ENCODE data around the gene CACNG1.
"Not testable (repeated sequence)": the region's sequence is repeated elsewhere in the genome, so short reads cannot be mapped to it uniquely, and the experiment has no call there.

Gene CACNG1

DNA sequence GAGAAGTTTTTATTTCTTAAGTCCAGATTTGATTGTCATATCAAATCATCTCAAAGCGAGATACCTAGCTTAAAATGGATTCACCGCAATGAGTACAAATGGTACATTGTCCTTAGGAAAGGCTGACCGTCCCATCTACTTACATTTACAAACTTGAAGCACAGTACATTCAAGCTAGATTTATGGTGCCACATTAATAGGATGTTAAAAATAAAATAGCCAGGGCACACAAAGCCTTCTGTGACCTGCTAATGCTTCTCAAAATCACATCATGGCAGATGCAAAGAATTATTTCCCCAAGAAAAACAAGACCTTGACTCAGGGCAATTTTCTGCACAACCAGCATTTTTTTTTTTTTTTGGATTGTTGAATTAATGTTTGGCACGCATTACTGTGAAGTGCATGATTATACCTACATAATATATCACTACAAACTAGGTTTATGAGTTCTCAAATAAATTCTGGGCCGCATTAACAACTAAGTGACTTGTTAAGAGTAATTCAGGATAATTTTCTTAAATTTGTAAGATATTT, 25.3 kb downstream of the CACNG1 start:
- H3K27me3 Mint-ChIP-seq, result no peaks in the 10 kb centered on the region
- no peaks in the 10 kb centered on the region for H3K4me1 Mint-ChIP-seq (ENCODE audit: low read depth)
- peaks cover 19% of the 10 kb centered on the region for H3K36me3 Mint-ChIP-seq (ENCODE audit: low read depth)
- no peaks in the 10 kb centered on the region for H3K9me3 Mint-ChIP-seq
- no peak overlapping the region for H3K27ac Mint-ChIP-seq
- no peak overlapping the region for H3K4me3 Mint-ChIP-seq

GRCh38 chr17:67071595-67071994, 27.2 kb downstream of the CACNG1 start:
- Mint-ChIP-seq H3K27ac (no peak overlapping the region), H3K27me3 (no peaks in the 10 kb centered on the region), H3K36me3 (ENCODE audit: low read depth) (peaks cover 25% of the 10 kb centered on the region), H3K4me1 (ENCODE audit: low read depth) (no peaks in the 10 kb centered on the region), H3K9me3 (no peaks in the 10 kb centered on the region), H3K4me3 (no peak overlapping the region)

GRCh38 chr17:67072885-67073284, 28.5 kb downstream of the CACNG1 start:
- H3K4me1 Mint-ChIP-seq (ENCODE audit: low read depth), result no peaks in the 10 kb centered on the region
- no peak overlapping the region for H3K4me3 Mint-ChIP-seq
- no peaks in the 10 kb centered on the region for H3K9me3 Mint-ChIP-seq
- H3K27ac Mint-ChIP-seq, result no peak overlapping the region
- H3K27me3 Mint-ChIP-seq, result no peaks in the 10 kb centered on the region
- H3K36me3 Mint-ChIP-seq (ENCODE audit: low read depth), result peaks cover 31% of the 10 kb centered on the region

GRCh38 chr17:67074781-67075180, 30.4 kb downstream of the CACNG1 start:
- Mint-ChIP-seq H3K4me1 (ENCODE audit: low read depth) (no peaks in the 10 kb centered on the region), H3K27me3 (no peaks in the 10 kb centered on the region), H3K4me3 (no peak overlapping the region), H3K9me3 (no peaks in the 10 kb centered on the region), H3K27ac (no peak overlapping the region), H3K36me3 (ENCODE audit: low read depth) (peaks cover 38% of the 10 kb centered on the region)

DNA sequence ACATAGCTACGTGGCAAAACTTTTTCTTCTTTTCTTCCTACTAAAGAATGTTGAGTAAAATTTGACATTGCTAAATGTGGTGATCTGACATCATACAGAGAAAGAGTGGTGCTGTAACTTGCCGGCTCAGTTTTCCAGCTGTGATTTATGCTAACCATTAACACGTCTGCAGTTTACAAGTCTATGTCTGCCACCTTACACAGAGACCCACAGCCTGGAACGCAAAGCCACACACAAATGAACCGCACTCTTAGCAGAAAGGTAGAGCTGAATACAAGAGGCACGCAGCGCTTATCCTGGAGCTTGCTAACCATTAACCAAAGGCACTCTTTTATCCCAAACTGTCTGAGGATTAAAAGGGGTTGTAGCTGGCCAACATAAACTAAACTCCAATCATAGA, 31.9 kb downstream of the CACNG1 start:
- H3K36me3 Mint-ChIP-seq (ENCODE audit: low read depth), result peaks cover 38% of the 10 kb centered on the region

DNA sequence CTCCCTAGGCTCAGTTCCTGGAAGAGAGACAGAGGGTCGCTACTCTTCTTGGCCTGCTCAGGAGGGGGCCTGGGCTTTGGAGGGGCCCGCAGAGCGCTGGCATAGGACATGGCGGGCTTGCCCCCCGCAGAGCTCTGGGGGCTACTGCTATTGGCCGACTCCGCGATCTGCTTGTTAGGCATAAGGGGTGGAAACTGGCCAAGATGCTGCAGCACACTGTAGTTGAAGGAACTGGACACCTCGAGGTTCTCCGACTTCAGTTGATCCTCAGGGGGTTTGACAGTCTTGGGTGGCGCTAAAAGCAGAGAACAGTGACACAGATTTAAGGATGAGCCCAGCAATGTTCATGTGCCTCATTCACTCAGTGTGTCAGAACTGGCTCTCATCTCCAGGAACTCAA, 33.9 kb downstream of the CACNG1 start:
- H3K36me3 Mint-ChIP-seq (ENCODE audit: low read depth), result peaks cover 36% of the 10 kb centered on the region
- H3K27ac Mint-ChIP-seq, result no peak overlapping the region
- no peaks in the 10 kb centered on the region for H3K9me3 Mint-ChIP-seq

More for the DNA sequence above, 31.9 kb downstream of the CACNG1 start:
- Mint-ChIP-seq H3K4me3 (no peak overlapping the region), H3K9me3 (no peaks in the 10 kb centered on the region), H3K27ac (no peak overlapping the region), H3K4me1 (ENCODE audit: low read depth) (peaks cover 5% of the 10 kb centered on the region), H3K27me3 (no peaks in the 10 kb centered on the region)

DNA sequence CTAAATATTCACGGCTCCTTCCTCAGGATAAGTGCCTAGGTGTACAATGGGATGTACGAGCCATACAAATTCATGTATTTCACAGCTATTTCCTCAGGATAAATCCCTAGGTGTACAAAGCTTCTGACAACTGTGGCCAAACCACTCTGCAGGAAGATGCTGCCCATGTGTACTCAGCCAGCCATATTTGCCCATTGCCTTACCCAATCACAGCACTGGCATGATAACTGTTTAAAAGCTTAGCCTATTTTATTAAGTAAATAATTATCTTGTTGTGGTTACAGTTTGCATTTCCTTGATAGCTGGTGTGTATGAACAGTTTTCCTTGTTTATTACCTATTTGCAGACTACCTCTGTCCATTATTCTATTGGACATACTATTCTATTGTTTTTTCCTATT, 35.1 kb downstream of the CACNG1 start:
- no peaks in the 10 kb centered on the region for H3K9me3 Mint-ChIP-seq
- H3K4me3 Mint-ChIP-seq, result no peak overlapping the region
- H3K27me3 Mint-ChIP-seq, result no peaks in the 10 kb centered on the region
- H3K27ac Mint-ChIP-seq, result no peak overlapping the region
- H3K4me1 Mint-ChIP-seq (ENCODE audit: low read depth), result peaks cover 25% of the 10 kb centered on the region
- peaks cover 31% of the 10 kb centered on the region for H3K36me3 Mint-ChIP-seq (ENCODE audit: low read depth)

More for the DNA sequence above, 33.9 kb downstream of the CACNG1 start:
- Mint-ChIP-seq H3K4me1 (ENCODE audit: low read depth) (peaks cover 18% of the 10 kb centered on the region), H3K27me3 (no peaks in the 10 kb centered on the region), H3K4me3 (no peak overlapping the region)

- Mint-ChIP-seq H3K36me3 (ENCODE audit: low read depth) (peaks cover 35% of the 10 kb centered on the region), H3K4me3 (no peak overlapping the region), H3K9me3 (no peaks in the 10 kb centered on the region), H3K27ac (no peak overlapping the region), H3K4me1 (ENCODE audit: low read depth) (peaks cover 25% of the 10 kb centered on the region), H3K27me3 (no peaks in the 10 kb centered on the region)
Observed at GRCh38 chr17:67080804-67081203, 36.5 kb downstream of the CACNG1 start.

DNA sequence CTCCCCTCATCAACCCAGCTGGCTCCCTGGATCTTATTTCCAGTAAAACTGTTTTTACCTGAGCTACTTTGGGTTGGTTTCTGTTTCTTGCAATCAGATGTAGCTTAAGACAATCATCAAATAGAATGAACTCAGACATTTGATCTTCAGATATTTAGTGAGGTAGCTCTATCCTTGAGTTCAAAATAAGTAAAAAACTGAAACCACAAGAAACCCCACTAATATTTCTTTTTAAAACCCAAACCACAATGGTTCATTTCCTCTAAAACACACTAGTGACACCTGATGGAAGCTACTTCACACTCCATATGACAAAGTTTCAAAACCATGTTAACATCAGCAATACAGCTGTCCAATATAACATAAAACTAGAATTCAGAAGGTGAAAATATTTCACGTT, 37.8 kb downstream of the CACNG1 start:
- H3K4me1 Mint-ChIP-seq (ENCODE audit: low read depth), result peaks cover 25% of the 10 kb centered on the region
- no peaks in the 10 kb centered on the region for H3K9me3 Mint-ChIP-seq
- H3K4me3 Mint-ChIP-seq, result no peak overlapping the region
- peaks cover 36% of the 10 kb centered on the region for H3K36me3 Mint-ChIP-seq (ENCODE audit: low read depth)
- peak overlapping the region; percentile 37 for H3K27ac Mint-ChIP-seq
- no peaks in the 10 kb centered on the region for H3K27me3 Mint-ChIP-seq

DNA sequence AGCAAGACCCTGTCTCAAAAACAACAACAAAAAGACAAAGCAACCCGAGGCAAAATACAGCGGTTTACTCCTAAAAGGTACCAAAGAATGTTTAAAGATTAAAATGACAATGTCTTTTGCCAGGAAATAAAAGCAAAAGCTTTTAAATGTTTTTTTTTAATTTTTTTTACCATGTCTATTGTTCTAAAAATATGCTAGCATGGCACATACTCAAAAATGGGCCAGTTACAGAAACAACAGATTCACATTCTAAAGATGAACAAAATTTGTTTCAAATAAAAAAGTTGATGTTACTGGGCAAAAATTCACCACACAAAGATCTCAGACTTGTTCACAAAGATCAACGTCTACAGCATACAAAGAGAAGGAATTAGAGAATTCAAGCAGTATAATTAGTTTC, 41.1 kb downstream of the CACNG1 start:
- H3K36me3 Mint-ChIP-seq (ENCODE audit: low read depth), result peaks cover 33% of the 10 kb centered on the region
- peaks cover 25% of the 10 kb centered on the region for H3K4me1 Mint-ChIP-seq (ENCODE audit: low read depth)
- no peak overlapping the region for H3K27ac Mint-ChIP-seq
- H3K9me3 Mint-ChIP-seq, result no peaks in the 10 kb centered on the region
- no peak overlapping the region for H3K4me3 Mint-ChIP-seq
- no peaks in the 10 kb centered on the region for H3K27me3 Mint-ChIP-seq

- Mint-ChIP-seq H3K27me3 (no peaks in the 10 kb centered on the region), H3K36me3 (ENCODE audit: low read depth) (peaks cover 30% of the 10 kb centered on the region), H3K4me1 (ENCODE audit: low read depth) (peaks cover 4% of the 10 kb centered on the region), H3K27ac (no peak overlapping the region), H3K9me3 (no peaks in the 10 kb centered on the region), H3K4me3 (no peak overlapping the region)
Observed at GRCh38 chr17:67088639-67089038, 44.3 kb downstream of the CACNG1 start.

GRCh38 chr17:67090341-67090740, 46.0 kb downstream of the CACNG1 start:
- peaks cover 10% of the 10 kb centered on the region for H3K4me1 Mint-ChIP-seq (ENCODE audit: low read depth)
- no peaks in the 10 kb centered on the region for H3K9me3 Mint-ChIP-seq
- no peak overlapping the region for H3K4me3 Mint-ChIP-seq
- no peaks in the 10 kb centered on the region for H3K27me3 Mint-ChIP-seq
- no peak overlapping the region for H3K27ac Mint-ChIP-seq
- peaks cover 33% of the 10 kb centered on the region for H3K36me3 Mint-ChIP-seq (ENCODE audit: low read depth)

DNA sequence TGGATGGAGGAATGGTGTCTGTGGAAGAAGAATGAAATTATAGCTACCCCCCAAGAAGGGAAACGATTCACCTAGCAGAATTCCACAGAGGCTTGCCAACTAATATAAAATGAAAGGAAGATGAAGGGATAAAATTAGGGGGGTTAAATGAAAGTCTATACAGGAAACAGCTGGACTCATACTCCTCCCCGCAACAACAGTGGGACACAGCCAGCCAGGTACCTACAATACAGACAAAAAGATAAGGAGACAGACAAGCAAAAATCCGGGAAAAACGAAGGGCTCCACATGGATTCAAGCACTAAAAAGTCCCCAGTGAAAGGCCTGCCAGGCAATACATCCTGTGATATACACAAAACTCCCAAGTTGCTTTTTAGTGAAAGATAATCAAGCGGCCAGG, 47.9 kb downstream of the CACNG1 start:
- Mint-ChIP-seq H3K9me3 (no peaks in the 10 kb centered on the region), H3K4me3 (no peak overlapping the region), H3K36me3 (ENCODE audit: low read depth) (peaks cover 34% of the 10 kb centered on the region), H3K27me3 (no peaks in the 10 kb centered on the region), H3K27ac (no peak overlapping the region), H3K4me1 (ENCODE audit: low read depth) (peaks cover 26% of the 10 kb centered on the region)

DNA sequence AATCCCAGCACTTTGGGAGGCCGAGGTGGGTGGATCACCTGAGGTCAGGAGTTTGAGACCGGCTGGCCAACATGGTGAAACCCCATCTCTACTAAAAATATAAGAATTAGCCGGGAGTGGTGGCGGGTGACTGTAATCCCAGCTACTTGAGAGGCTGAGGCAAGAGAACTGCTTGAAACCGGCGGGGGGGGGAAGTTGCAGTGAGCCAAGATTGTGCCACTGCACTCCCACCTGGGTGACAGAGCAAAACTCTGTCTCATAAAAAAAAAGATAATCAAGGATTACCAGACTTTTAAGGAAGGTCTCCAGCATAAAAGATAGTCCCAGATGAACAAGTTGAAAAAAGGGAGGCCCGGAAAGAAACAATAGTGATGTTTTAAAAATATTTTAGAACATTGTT, 48.4 kb downstream of the CACNG1 start:
- not testable (repeated sequence) for H3K27me3 Mint-ChIP-seq, H3K9me3 Mint-ChIP-seq, H3K27ac Mint-ChIP-seq, H3K4me3 Mint-ChIP-seq
- Mint-ChIP-seq H3K36me3 (ENCODE audit: low read depth) (peaks cover 34% of the 10 kb centered on the region), H3K4me1 (ENCODE audit: low read depth) (peaks cover 27% of the 10 kb centered on the region)

DNA sequence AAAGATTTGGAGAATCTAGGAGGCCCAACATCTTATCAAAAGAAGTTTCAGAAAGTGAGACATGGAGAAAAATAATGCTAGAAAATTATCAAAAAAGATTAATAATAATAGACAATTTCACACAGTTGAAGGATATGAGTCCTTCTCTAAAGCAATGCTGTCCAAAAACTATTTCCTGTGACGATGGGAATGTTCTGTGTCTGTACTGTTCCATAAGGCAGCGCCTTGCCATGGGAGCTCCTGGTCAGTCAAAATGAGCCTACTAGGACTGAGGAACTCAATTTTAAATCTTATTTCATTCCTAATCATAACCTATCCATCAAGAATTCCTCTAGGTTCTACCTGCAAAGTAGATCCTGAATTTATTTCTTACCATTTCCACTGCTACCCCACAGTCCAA, 49.0 kb downstream of the CACNG1 start:
- H3K4me3 Mint-ChIP-seq, result no peak overlapping the region
- H3K27ac Mint-ChIP-seq, result no peak overlapping the region
- no peaks in the 10 kb centered on the region for H3K27me3 Mint-ChIP-seq
- peaks cover 34% of the 10 kb centered on the region for H3K36me3 Mint-ChIP-seq (ENCODE audit: low read depth)
- H3K9me3 Mint-ChIP-seq, result no peaks in the 10 kb centered on the region
- peaks cover 31% of the 10 kb centered on the region for H3K4me1 Mint-ChIP-seq (ENCODE audit: low read depth)

- H3K27me3 Mint-ChIP-seq, H3K4me3 Mint-ChIP-seq, H3K9me3 Mint-ChIP-seq, H3K27ac Mint-ChIP-seq: not testable (repeated sequence)
- Mint-ChIP-seq H3K4me1 (ENCODE audit: low read depth) (peaks cover 36% of the 10 kb centered on the region), H3K36me3 (ENCODE audit: low read depth) (peaks cover 36% of the 10 kb centered on the region)
Observed at GRCh38 chr17:67095291-67095690, 50.9 kb downstream of the CACNG1 start.
